ENCODE measurements around the gene ST8SIA2.

DNA sequence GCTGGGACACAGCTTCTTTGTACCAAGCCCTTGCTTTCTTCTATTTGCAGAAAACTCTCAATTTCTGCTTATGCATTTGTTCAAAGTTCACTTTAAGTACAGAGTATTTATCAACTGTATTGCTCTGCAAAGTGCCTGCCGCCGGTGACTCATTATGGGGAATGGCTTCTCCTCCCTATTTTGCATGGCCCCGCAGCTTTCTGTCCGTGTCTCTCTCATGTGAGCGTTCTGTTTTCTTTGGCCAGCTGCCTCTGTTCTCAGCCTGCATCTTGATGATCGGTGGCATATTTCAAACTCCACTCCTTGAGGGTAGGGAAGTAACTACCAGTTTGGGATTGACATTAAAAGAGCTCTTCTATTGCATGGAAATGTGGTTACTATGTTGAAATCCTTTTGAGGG, 28.6 kb upstream of the ST8SIA2 start:
- TF ChIP-seq, protein P1, sequence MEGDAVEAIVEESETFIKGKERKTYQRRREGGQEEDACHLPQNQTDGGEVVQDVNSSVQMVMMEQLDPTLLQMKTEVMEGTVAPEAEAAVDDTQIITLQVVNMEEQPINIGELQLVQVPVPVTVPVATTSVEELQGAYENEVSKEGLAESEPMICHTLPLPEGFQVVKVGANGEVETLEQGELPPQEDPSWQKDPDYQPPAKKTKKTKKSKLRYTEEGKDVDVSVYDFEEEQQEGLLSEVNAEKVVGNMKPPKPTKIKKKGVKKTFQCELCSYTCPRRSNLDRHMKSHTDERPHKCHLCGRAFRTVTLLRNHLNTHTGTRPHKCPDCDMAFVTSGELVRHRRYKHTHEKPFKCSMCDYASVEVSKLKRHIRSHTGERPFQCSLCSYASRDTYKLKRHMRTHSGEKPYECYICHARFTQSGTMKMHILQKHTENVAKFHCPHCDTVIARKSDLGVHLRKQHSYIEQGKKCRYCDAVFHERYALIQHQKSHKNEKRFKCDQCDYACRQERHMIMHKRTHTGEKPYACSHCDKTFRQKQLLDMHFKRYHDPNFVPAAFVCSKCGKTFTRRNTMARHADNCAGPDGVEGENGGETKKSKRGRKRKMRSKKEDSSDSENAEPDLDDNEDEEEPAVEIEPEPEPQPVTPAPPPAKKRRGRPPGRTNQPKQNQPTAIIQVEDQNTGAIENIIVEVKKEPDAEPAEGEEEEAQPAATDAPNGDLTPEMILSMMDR (IDR thresholded peaks at IDR 0.05): no peak
- no peak for TF ChIP-seq ZFX (IDR thresholded peaks at IDR 0.05; ENCODE audit: borderline replicate concordance)
